H1 (cell line): ENCODE data around the gene GPR35. TPM values are rescaled to one million over a fixed set of nuclear protein-coding genes. Genes with fewer than 3 reads are reported as not detected.

ENCODE experiments used
- CTCF ChIA-PET: fragments of 300-600 bp; sonication (Branson Sonifier 250); formaldehyde crosslinking; loops from one replicate; lab custom pipeline; 2021; ENCODE audit not compliant: partially characterized antibody; lab: Charles Lee
- POLR2A ChIA-PET: fragments of 300-600 bp; sonication (Branson Sonifier 250); formaldehyde crosslinking; loops from one replicate; lab custom pipeline; 2021; ENCODE audit warnings: inconsistent platforms; ENCODE audit not compliant: partially characterized antibody; lab: Charles Lee
- DNase-seq, 2 experiments: peaks; one replicate each; pipeline versions ENCODE4 v3.0.0 to v3.0.0-alpha.2; 2010 to 2022; ENCODE audit warnings: low spot score in 2 of 2, low read depth in 1 of 2, mixed read lengths in 1 of 2
- FAIRE-seq: peaks from 2 replicates; lab custom pipeline; 2011; peaks lifted over from hg19 to GRCh38; lab: Jason Lieb, UNC
- H2AFZ ChIP-seq: 2 replicates; pipeline ENCODE4 v1.8.1; 2012; ENCODE audit warnings: low read length, inconsistent platforms
- H2AK5ac ChIP-seq: 2 replicates; pipeline ENCODE4 v1.6.1; 2013; ENCODE audit warnings: low read depth, low read length
- H2BK120ac ChIP-seq: replicated peaks from 2 replicates; pipeline ENCODE3; 2013; ENCODE audit warnings: low read depth, low read length, inconsistent platforms
- H2BK12ac ChIP-seq: 2 replicates; pipeline ENCODE4 v1.6.1; 2013; ENCODE audit warnings: low read depth, low read length
- H2BK15ac ChIP-seq: 2 replicates; pipeline ENCODE4 v1.6.1; 2013; ENCODE audit warnings: low read length
- H2BK20ac ChIP-seq: 2 replicates; pipeline ENCODE4 v1.6.1; 2013; ENCODE audit warnings: low read length
- H2BK5ac ChIP-seq: 2 replicates; pipeline ENCODE4 v1.6.1; 2013; ENCODE audit warnings: low read depth, low read length
- H3K14ac ChIP-seq: 2 replicates; pipeline ENCODE4 v1.6.1; 2013; ENCODE audit warnings: inconsistent platforms; ENCODE audit not compliant: insufficient read length
- H3K18ac ChIP-seq: 2 replicates; pipeline ENCODE4 v1.6.1; 2013; ENCODE audit warnings: low read length; ENCODE audit errors: extremely low read depth
- H3K23ac ChIP-seq: 2 replicates; pipeline ENCODE4 v1.6.1; 2013; ENCODE audit warnings: inconsistent platforms; ENCODE audit not compliant: insufficient read length
- H3K23me2 ChIP-seq: 2 replicates; pipeline ENCODE4 v1.6.1; 2013; ENCODE audit warnings: low read depth, low read length
- H3K27ac ChIP-seq: 2 replicates; pipeline ENCODE4 v1.6.1; 2011; ENCODE audit warnings: low read depth, low read length, inconsistent platforms
- H3K27me3 ChIP-seq, 4 experiments: replicated peaks in 1 of 4; 1 replicate in 1 of 4; 2 replicates in 3 of 4; pipeline versions ENCODE4 v1.6.1 to v1.8.1; 2011 to 2013; ENCODE audit warnings: low read length in 3 of 4, mild to moderate bottlenecking in 3 of 4, inconsistent platforms in 2 of 4, mixed read lengths in 2 of 4, moderate library complexity in 1 of 4; ENCODE audit not compliant: control insufficient read depth in 3 of 4, insufficient read depth in 3 of 4; ENCODE audit errors: extremely low read depth in 1 of 4
- H3K36me3 ChIP-seq, 4 experiments: 2 replicates each; pipeline versions ENCODE4 v1.6.1 to v1.8.1; 2011 to 2013; ENCODE audit warnings: mild to moderate bottlenecking in 4 of 4, low read length in 3 of 4, moderate library complexity in 2 of 4, control low read depth in 1 of 4, inconsistent platforms in 1 of 4; ENCODE audit not compliant: insufficient read depth in 4 of 4, control insufficient read depth in 2 of 4
- H3K4ac ChIP-seq: replicated peaks from 2 replicates; pipeline ENCODE3; 2013; ENCODE audit warnings: low read length, low read depth, mixed read lengths, inconsistent platforms; ENCODE audit not compliant: insufficient read length
- H3K4me1 ChIP-seq, 4 experiments: replicated peaks in 1 of 4; 1 replicate in 1 of 4; 2 replicates in 3 of 4; pipeline versions ENCODE4 v1.6.1 to v1.8.1; 2011 to 2013; ENCODE audit warnings: low read length in 3 of 4, inconsistent platforms in 2 of 4, mixed read lengths in 1 of 4; ENCODE audit not compliant: insufficient read depth in 4 of 4, control insufficient read depth in 3 of 4
- H3K4me2 ChIP-seq, 2 experiments: 2 replicates each; pipeline versions ENCODE4 v1.6.1 to v1.8.1; 2011 to 2013; ENCODE audit warnings: low read depth in 2 of 2, low read length in 2 of 2, control low read depth in 1 of 2, inconsistent platforms in 1 of 2, mild to moderate bottlenecking in 1 of 2; ENCODE audit not compliant: insufficient read depth in 1 of 2
- H3K4me3 ChIP-seq, 4 experiments: fragments of 200-600, 300-600 bp in 1 of 4; sonication (generic), shearing (Covaris generic), sonication (Bioruptor Twin) in 1 of 4; 2 replicates each; pipeline versions ENCODE4 v1.5.1 to v1.8.1; 2011 to 2016; ENCODE audit warnings: low read length in 4 of 4, low read depth in 3 of 4, control low read depth in 2 of 4, inconsistent platforms in 2 of 4, mild to moderate bottlenecking in 2 of 4, mixed read lengths in 1 of 4, moderate library complexity in 1 of 4; ENCODE audit not compliant: insufficient read depth in 2 of 4; ENCODE audit errors: extremely low read depth in 1 of 4
- H3K56ac ChIP-seq: replicated peaks from 2 replicates; pipeline ENCODE3; 2013; ENCODE audit warnings: low read depth, mild to moderate bottlenecking, mixed read lengths, low read length, inconsistent platforms; ENCODE audit not compliant: insufficient read length
- H3K79me1 ChIP-seq: 2 replicates; pipeline ENCODE4 v1.6.1; 2013; ENCODE audit warnings: low read depth, low read length, control low read depth
- H3K79me2 ChIP-seq, 2 experiments: 2 replicates each; pipeline versions ENCODE4 v1.6.1 to v1.8.1; 2012 to 2013; ENCODE audit warnings: low read length in 2 of 2, mild to moderate bottlenecking in 2 of 2, inconsistent platforms in 1 of 2; ENCODE audit not compliant: insufficient read depth in 2 of 2, control insufficient read depth in 1 of 2
- H3K9ac ChIP-seq, 4 experiments: replicated peaks in 1 of 4; 1 replicate in 1 of 4; 2 replicates in 3 of 4; pipeline versions ENCODE4 v1.6.1 to v1.8.1; 2011 to 2013; ENCODE audit warnings: low read depth in 3 of 4, low read length in 3 of 4, control low read depth in 2 of 4, mild to moderate bottlenecking in 2 of 4, moderate library complexity in 2 of 4, inconsistent platforms in 1 of 4; ENCODE audit errors: extremely low read depth in 1 of 4
- H3K9me3 ChIP-seq, 2 experiments: 2 replicates each; pipeline versions ENCODE4 v1.6.1 to v1.8.1; 2012 to 2013; ENCODE audit warnings: mild to moderate bottlenecking in 2 of 2, moderate library complexity in 2 of 2, control low read depth in 1 of 2, inconsistent platforms in 1 of 2, low read depth in 1 of 2, low read length in 1 of 2, mixed read lengths in 1 of 2; ENCODE audit not compliant: insufficient read depth in 2 of 2
- H4K20me1 ChIP-seq, 2 experiments: replicated peaks in 1 of 2; 2 replicates each; pipeline versions ENCODE3 to v1.8.1; 2011 to 2013; ENCODE audit warnings: inconsistent platforms in 2 of 2, low read length in 2 of 2, mild to moderate bottlenecking in 1 of 2; ENCODE audit not compliant: insufficient read depth in 2 of 2, control insufficient read depth in 1 of 2
- H4K5ac ChIP-seq: 2 replicates; pipeline ENCODE4 v1.6.1; 2013; ENCODE audit warnings: low read length, low read depth, mixed read lengths, inconsistent platforms; ENCODE audit not compliant: insufficient read length
- H4K8ac ChIP-seq: 2 replicates; pipeline ENCODE4 v1.8.0; 2013; ENCODE audit warnings: mild to moderate bottlenecking, moderate library complexity, low read length, inconsistent platforms; ENCODE audit not compliant: insufficient read depth; ENCODE audit errors: extremely low read depth
- H4K91ac ChIP-seq: replicated peaks from 2 replicates; pipeline ENCODE3; 2013; ENCODE audit warnings: low read length, mixed read lengths, inconsistent platforms; ENCODE audit not compliant: insufficient read length
- HDAC2 ChIP-seq, 2 experiments: fragments of 300-600 bp in 1 of 2; sonication (generic) in 1 of 2; IDR thresholded peaks; 2 replicates each; pipeline ENCODE4 v1.6.1; 2011 to 2012; ENCODE audit warnings: low read depth in 2 of 2, low read length in 2 of 2, mild to moderate bottlenecking in 2 of 2, moderate library complexity in 2 of 2, borderline replicate concordance in 1 of 2, inconsistent platforms in 1 of 2
- WGBS, 2 experiments: shearing (Covaris generic) in 1 of 2; methylation state at CpG; one replicate each; pipeline versions ENCODE4 v1.1.6 to v1.1.7; 2013 to 2015; ENCODE audit warnings: low lambda C conversion rate in 2 of 2, mixed read lengths in 2 of 2, inconsistent platforms in 1 of 2, low coverage in 1 of 2, missing lambda C conversion rate in 1 of 2; ENCODE audit not compliant: insufficient replicate concordance in 2 of 2, insufficient coverage in 1 of 2, insufficient read length in 1 of 2; ENCODE audit errors: extremely low coverage in 1 of 2, missing lambda C conversion rate in 1 of 2; 5-methylcytosine and 5-hydroxymethylcytosine counted together
- polyA plus RNA-seq, 7 experiments: library from polyadenylated mRNA; depleted of rRNA in 3 of 7; stranded (reverse) in 5 of 7; unstranded in 2 of 7; fragments of >200 nt in 5 of 7; fragments of 200-250 nt in 2 of 7; gene quantifications; 1 replicate in 5 of 7; 2 replicates in 1 of 7; 4 replicates in 1 of 7; pipeline versions ENCODE4 v1.2.1 to v1.2.3, GENCODE V29; 2011 to 2013; ENCODE audit warnings: missing spikeins in 2 of 7, mixed read lengths in 2 of 7
- total RNA-seq: library from RNA; stranded (reverse); fragmentation: NEBNext Ultra II Directional; extraction: Animal tissue kit (Norgen Biotek cat#: 25700); gene quantifications from 2 replicates; pipeline ENCODE4 v1.2.1, GENCODE V29; 2021
- TF ChIP-seq, protein P1 (sequence below): IDR thresholded peaks from 2 replicates; pipeline ENCODE4 v1.6.1; 2012; ENCODE audit warnings: inconsistent platforms

Gene GPR35
- total and polyA plus RNA-seq, 2 of the 8 experiments (the other 6 are each of a cell fraction or from before 2014, with no cell fraction given) = 0.47 TPM; not detected in 1

DNA sequence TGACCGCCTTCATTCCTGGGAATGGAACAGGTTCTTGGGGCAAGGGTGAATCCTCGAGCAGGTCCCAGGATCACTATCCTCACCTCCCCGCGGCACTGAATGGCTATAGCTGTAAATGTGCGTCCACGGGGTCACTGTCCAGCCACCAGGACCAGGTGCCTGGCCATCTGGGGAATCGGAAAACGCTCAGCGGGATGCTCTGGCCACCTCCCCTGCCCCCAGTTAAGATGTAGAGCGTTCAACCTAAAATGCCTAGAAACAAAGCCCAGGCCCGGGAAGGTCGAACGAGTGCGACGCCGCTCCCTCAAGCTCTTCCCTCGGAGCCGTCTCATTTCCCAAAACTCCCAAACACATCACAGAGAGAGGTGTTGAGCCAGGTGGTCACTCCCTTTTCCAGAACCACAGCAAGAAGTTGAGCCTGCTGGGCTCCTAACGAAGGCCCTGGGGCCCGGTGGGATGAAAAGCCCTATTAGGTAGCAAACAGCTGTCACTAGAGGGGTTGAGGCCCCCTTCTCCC lies 39.5 kb upstream of the GPR35 start:
- Histone ChIP-seq H2BK5ac (no peak overlapping the region), H3K23me2 (peaks cover 12% of the 10 kb centered on the region; the same call in 1 of the 2 replicates), H3K9ac (peak overlapping the region; percentile 48 to 87 (median 70)), H4K5ac (no peak overlapping the region), H2BK15ac (no peak overlapping the region), H3K9me3 (no peaks in the 10 kb centered on the region), H3K18ac (peak overlapping the region; percentile 48; the same call in 1 of the 2 replicates), H3K79me1 (peaks cover 16% of the 10 kb centered on the region; the same call in 1 of the 2 replicates), H3K56ac (no peak overlapping the region), H2BK12ac (no peak overlapping the region), H3K4me1 (peaks cover 0 to 14% (median 11%) of the 10 kb centered on the region in 4 experiments; a peak in 6 of 7 replicates), H2BK20ac (no peak overlapping the region), H2BK120ac (no peak overlapping the region), H3K4me3 (peak overlapping the region; percentile 94 to 97 (median 95)), H3K79me2 (peaks cover 4 to 44% of the 10 kb centered on the region in 2 experiments; a peak in 3 of 4 replicates), H3K27me3 (no peaks in the 10 kb centered on the region), H3K23ac (no peak overlapping the region), H4K91ac (peak overlapping the region; percentile 12), H4K8ac (peak overlapping the region; percentile 28), H3K4me2 (peak overlapping the region; percentile 77 to 95), H2AK5ac (no peak overlapping the region), H4K20me1 (peaks cover 5 to 30% of the 10 kb centered on the region in 2 experiments), H3K36me3 (peaks cover 0 to 4% (median 2%) of the 10 kb centered on the region in 4 experiments; a peak in 3 of 8 replicates), H2AFZ (no peak overlapping the region), H3K14ac (peak overlapping the region; percentile 25), H3K27ac (no peak overlapping the region), H3K4ac (no peak overlapping the region)
- 12% methylated on average over 20 of the region's 20 CpGs; no CpG with 5 or more reads in 1 of the 2 experiments for WGBS, 2 experiments
- CTCF ChIA-PET = interaction anchor here (0.6 to 5.1 kb wide), 7 partner anchors 13 to 1382 kb away, joined by 3 to 37 read pairs (median 4); partner anchors contain the start of gene ANKMY1
- no peak for DNase-seq
- FAIRE-seq = no peak
- POLR2A ChIA-PET = interaction anchor here (0.5 to 3.2 kb wide), 10 partner anchors 8 to 193 kb away, joined by 3 to 21 read pairs (median 5); partner anchors contain the start of gene RNPEPL1
- TF ChIP-seq HDAC2 (IDR thresholded peaks at IDR 0.05; ENCODE audit: borderline replicate concordance in 1 of 2, low read depth in 2 of 2, low read length in 2 of 2) = 0 out of 4 replicates have a peak, but pooled peaks of 1 of the 2 experiments have one; percentile 29
- TF ChIP-seq, protein P1, sequence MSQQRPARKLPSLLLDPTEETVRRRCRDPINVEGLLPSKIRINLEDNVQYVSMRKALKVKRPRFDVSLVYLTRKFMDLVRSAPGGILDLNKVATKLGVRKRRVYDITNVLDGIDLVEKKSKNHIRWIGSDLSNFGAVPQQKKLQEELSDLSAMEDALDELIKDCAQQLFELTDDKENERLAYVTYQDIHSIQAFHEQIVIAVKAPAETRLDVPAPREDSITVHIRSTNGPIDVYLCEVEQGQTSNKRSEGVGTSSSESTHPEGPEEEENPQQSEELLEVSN = no peak
